Measurements from ENCODE around the gene ARID3B. TPM values are rescaled to one million over a fixed set of nuclear protein-coding genes. Genes with fewer than 3 reads are reported as not detected.

Gene ARID3B
- total and polyA plus RNA-seq, 2 donors (not counting 1 experiment from before 2014, with no cell fraction given): 0.72 to 0.99 TPM

GRCh38 chr15:74630284-74631086 is 89.5 kb downstream of the ARID3B start:
- Histone ChIP-seq H3K79me2 (ENCODE audit: control insufficient read depth, insufficient read depth, low read length) (no peaks in the 10 kb centered on the region), H4K20me1 (ENCODE audit: control insufficient read depth, extremely low read depth, insufficient read depth, low read length) (peaks cover under 1% of the 10 kb centered on the region), H3K9ac (ENCODE audit: insufficient read depth, low read length) (no peak overlapping the region), H3K9me3 (ENCODE audit: control insufficient read depth, insufficient read depth, low read depth, low read length) (no peaks in the 10 kb centered on the region), H3K4me1 (ENCODE audit: control insufficient read depth, extremely low read depth, insufficient read depth, low read length) (no peaks in the 10 kb centered on the region), H3K4me3 (replicated peaks in 1 of 4; ENCODE audit: control extremely low read depth in 1 of 4, insufficient read depth in 1 of 4, low read depth in 3 of 4, low read length in 4 of 4) (no peak overlapping the region), H3K4me2 (ENCODE audit: extremely low read depth, insufficient read depth, low read length) (no peak overlapping the region), H3K27me3 (ENCODE audit: control insufficient read depth, insufficient read depth, low read length) (no peaks in the 10 kb centered on the region), H2AFZ (ENCODE audit: low read length) (no peak overlapping the region), H3K27ac (ENCODE audit: insufficient read depth, low read length) (no peak overlapping the region), H3K36me3 (ENCODE audit: control insufficient read depth, insufficient read depth, low read length) (peaks cover 38% of the 10 kb centered on the region)
- no peak for TF ChIP-seq CTCF (conservative IDR thresholded peaks at IDR 0.05 in 1 of 2, IDR thresholded peaks at IDR 0.05 in 1 of 2; ENCODE audit: low read depth in 1 of 2, low read length in 2 of 2)
- no peak for TF ChIP-seq EZH2 (IDR thresholded peaks at IDR 0.05; ENCODE audit: low read length, missing control alignments)
- DNase-seq (ENCODE audit: low read depth in 2 of 2): no peak

- Histone ChIP-seq H2AFZ (ENCODE audit: low read length) (no peak overlapping the region), H3K27me3 (ENCODE audit: control insufficient read depth, insufficient read depth, low read length) (no peaks in the 10 kb centered on the region), H3K4me2 (ENCODE audit: extremely low read depth, insufficient read depth, low read length) (no peak overlapping the region), H3K9ac (ENCODE audit: insufficient read depth, low read length) (no peak overlapping the region), H3K4me1 (ENCODE audit: control insufficient read depth, extremely low read depth, insufficient read depth, low read length) (no peaks in the 10 kb centered on the region), H3K9me3 (ENCODE audit: control insufficient read depth, insufficient read depth, low read depth, low read length) (no peaks in the 10 kb centered on the region), H3K4me3 (replicated peaks in 1 of 4; ENCODE audit: control extremely low read depth in 1 of 4, insufficient read depth in 1 of 4, low read depth in 3 of 4, low read length in 4 of 4) (no peak overlapping the region), H3K36me3 (ENCODE audit: control insufficient read depth, insufficient read depth, low read length) (peaks cover 34% of the 10 kb centered on the region), H3K27ac (ENCODE audit: insufficient read depth, low read length) (no peak overlapping the region), H4K20me1 (ENCODE audit: control insufficient read depth, extremely low read depth, insufficient read depth, low read length) (no peaks in the 10 kb centered on the region), H3K79me2 (ENCODE audit: control insufficient read depth, insufficient read depth, low read length) (no peaks in the 10 kb centered on the region)
- no peak for TF ChIP-seq CTCF (conservative IDR thresholded peaks at IDR 0.05 in 1 of 2, IDR thresholded peaks at IDR 0.05 in 1 of 2; ENCODE audit: low read depth in 1 of 2, low read length in 2 of 2)
- TF ChIP-seq EZH2 (IDR thresholded peaks at IDR 0.05; ENCODE audit: low read length, missing control alignments): no peak
- DNase-seq (ENCODE audit: low read depth in 2 of 2): no peak
Measured at GRCh38 chr15:74631087-74631385, 90.0 kb downstream of the ARID3B start.

- TF ChIP-seq CTCF (conservative IDR thresholded peaks at IDR 0.05 in 1 of 2, IDR thresholded peaks at IDR 0.05 in 1 of 2; ENCODE audit: low read depth in 1 of 2, low read length in 2 of 2) (no peak), EZH2 (IDR thresholded peaks at IDR 0.05; ENCODE audit: low read length, missing control alignments) (no peak)
- peaks cover 31% of the 10 kb centered on the region for H3K36me3 ChIP-seq (ENCODE audit: control insufficient read depth, insufficient read depth, low read length)
- no peak overlapping the region for H3K4me3 ChIP-seq (replicated peaks in 1 of 4; ENCODE audit: control extremely low read depth in 1 of 4, insufficient read depth in 1 of 4, low read depth in 3 of 4, low read length in 4 of 4)
- H4K20me1 ChIP-seq (ENCODE audit: control insufficient read depth, extremely low read depth, insufficient read depth, low read length): no peaks in the 10 kb centered on the region
- no peaks in the 10 kb centered on the region for H3K27me3 ChIP-seq (ENCODE audit: control insufficient read depth, insufficient read depth, low read length)
- DNase-seq (ENCODE audit: low read depth in 2 of 2): no peak
- no peaks in the 10 kb centered on the region for H3K9me3 ChIP-seq (ENCODE audit: control insufficient read depth, insufficient read depth, low read depth, low read length)
- H3K4me2 ChIP-seq (ENCODE audit: extremely low read depth, insufficient read depth, low read length): no peak overlapping the region
- H3K4me1 ChIP-seq (ENCODE audit: control insufficient read depth, extremely low read depth, insufficient read depth, low read length): no peaks in the 10 kb centered on the region
- H3K9ac ChIP-seq (ENCODE audit: insufficient read depth, low read length): no peak overlapping the region
- no peak overlapping the region for H2AFZ ChIP-seq (ENCODE audit: low read length)
- H3K27ac ChIP-seq (ENCODE audit: insufficient read depth, low read length): no peak overlapping the region
- no peaks in the 10 kb centered on the region for H3K79me2 ChIP-seq (ENCODE audit: control insufficient read depth, insufficient read depth, low read length)
Measured at GRCh38 chr15:74631408-74631807, 90.4 kb downstream of the ARID3B start.
